Suprapubic skin (tissue), 4 donors: ENCODE measurements around the gene EIF2A.
"Not testable (repeated sequence)": the region's sequence is repeated elsewhere in the genome, so short reads cannot be mapped to it uniquely, and the experiment has no call there.

Experiments used
- CTCF ChIP-seq, 2 donors: fragments of 200-600 bp in 1 of 2; fragments of 450-650 bp in 1 of 2; sonication (generic) in 1 of 2; IDR thresholded peaks; one replicate each; pipeline ENCODE4 v1.5.1; 2016 to 2019; ENCODE audit warnings: antibody characterized with exemption in 2 of 2, mild to moderate bottlenecking in 1 of 2, moderate library complexity in 1 of 2
- EP300 ChIP-seq: sonication (generic); formaldehyde crosslinking; IDR thresholded peaks from one replicate; pipeline ENCODE4 v1.6.1; 2017; ENCODE audit warnings: antibody characterized with exemption
- POLR2A ChIP-seq, 2 donors: fragments of 450-650 bp; IDR thresholded peaks; one replicate each; pipeline ENCODE4 v1.6.1; 2017; ENCODE audit warnings: antibody characterized with exemption in 2 of 2, mild to moderate bottlenecking in 2 of 2, moderate library complexity in 2 of 2
- POLR2AphosphoS5 ChIP-seq, 3 donors: sonication (generic); formaldehyde crosslinking; IDR thresholded peaks; one replicate each; pipeline ENCODE4 v1.6.1; 2017; ENCODE audit warnings: antibody characterized with exemption in 3 of 3

GRCh38 chr3:150622955-150623354 is 76.4 kb downstream of the EIF2A start:
- TF ChIP-seq POLR2AphosphoS5 (IDR thresholded peaks at IDR 0.05); CTCF (IDR thresholded peaks at IDR 0.05); POLR2A (IDR thresholded peaks at IDR 0.05); EP300: not testable (repeated sequence)
